ENCODE data around the gene CCNT1. TPM values are rescaled to one million over a fixed set of nuclear protein-coding genes. Genes with fewer than 3 reads are reported as not detected.
A peak's percentile ranks its signal among the peaks of the same experiment; 100 is the strongest.

CCNT1 gene
- total RNA-seq, 1 experiment from 2014 or later = 69.4 TPM

GRCh38 chr12:48758186-48758585 lies 41.7 kb upstream of the CCNT1 start:
- Histone ChIP-seq H3K9me2 (ENCODE audit: insufficient read depth) (no peaks in the 10 kb centered on the region), H3K27ac (ENCODE audit: low read depth, low read length) (no peak overlapping the region), H3K4me2 (ENCODE audit: low read length) (no peak overlapping the region), H3K27me3 (ENCODE audit: insufficient read depth, low read length) (no peaks in the 10 kb centered on the region), H4K20me1 (ENCODE audit: insufficient read depth) (no peaks in the 10 kb centered on the region), H2AFZ (ENCODE audit: low read depth, low read length, poor library complexity, severe bottlenecking) (no peak overlapping the region), H3K79me2 (ENCODE audit: insufficient read depth, low read length) (no peaks in the 10 kb centered on the region), H3K36me3 (ENCODE audit: control insufficient read depth in 1 of 2, insufficient read depth in 2 of 2, low read length in 2 of 2) (no peaks in the 10 kb centered on the region), H3K4me1 (ENCODE audit: control insufficient read depth in 1 of 2, insufficient read depth in 2 of 2, low read length in 2 of 2) (no peaks in the 10 kb centered on the region), H3K9me3 (ENCODE audit: control insufficient read depth in 1 of 2, insufficient read depth in 1 of 2, low read depth in 1 of 2, low read length in 2 of 2) (no peaks in the 10 kb centered on the region), H3K4me3 (replicated peaks in 1 of 2; ENCODE audit: low read depth in 1 of 2, low read length in 2 of 2) (no peak overlapping the region), H3K9ac (ENCODE audit: low read length) (no peak overlapping the region)
- TF ChIP-seq EGR1 (IDR thresholded peaks at IDR 0.05; ENCODE audit: low read depth) (no peak), YY1 (IDR thresholded peaks at IDR 0.05; ENCODE audit: extremely low read depth, insufficient replicate concordance, low read depth, low read length) (no peak), SP1 (IDR thresholded peaks at IDR 0.05; ENCODE audit: low read depth) (no peak), POLR2A (IDR thresholded peaks at IDR 0.05; ENCODE audit: borderline replicate concordance, extremely low read depth, insufficient read depth, insufficient read length) (no peak), RAD21 (IDR thresholded peaks at IDR 0.05; ENCODE audit: low read depth) (no peak), ATF3 (IDR thresholded peaks at IDR 0.05) (no peak), FOSL1 (IDR thresholded peaks at IDR 0.05; ENCODE audit: low read depth) (no peak), CBX3 (IDR thresholded peaks at IDR 0.05; ENCODE audit: low read depth) (no peak), EZH2 (IDR thresholded peaks at IDR 0.05) (no peak), SRF (IDR thresholded peaks at IDR 0.05; ENCODE audit: low read depth) (0 out of 2 replicates have a peak, but pooled peaks have one; percentile 16), MAX (IDR thresholded peaks at IDR 0.05) (no peak), CTCF (IDR thresholded peaks at IDR 0.05 in 2 of 3, conservative IDR thresholded peaks at IDR 0.05 in 1 of 3; ENCODE audit: borderline replicate concordance in 1 of 3, insufficient read depth in 1 of 3, low read depth in 2 of 3, low read length in 2 of 3) (peak in 1 of 3 experiments; percentile 8; a peak in 1 of 6 replicates)
- CTCF ChIA-PET = interaction anchor here (1.8 kb wide), 1 partner anchor 37 kb away, joined by 6 read pairs; no protein-coding TSS in a partner anchor
- POLR2A ChIA-PET = no interaction called here
- no TSS peak for BruUV-seq (replicated peaks)
- ATAC-seq (peak; percentile 57), DNase-seq (ENCODE audit: low read depth, low spot score) (no peak)
- RAD21 ChIA-PET (ENCODE audit: low non-redundant PET in 1 of 2, low total read pairs in 2 of 2, uncharacterized antibody in 2 of 2, unreplicated experiment in 2 of 2) = no interaction called here
- intact Hi-C loops (cut with micrococcal nuclease) = no loop called here
